SIG-M5 treated with dmso at 0.1 percent for 504 hours (cell line): ENCODE measurements around the gene DUSP8.

Source experiments
- DNase-seq: peaks from one replicate; lab custom pipeline; 2025; ENCODE audit not compliant: unreplicated experiment; lab: John Stamatoyannopoulos, UW

DUSP8 gene

GRCh38 chr11:1566381-1567051 is 5.6 kb downstream of the DUSP8 start:
- no peak for DNase-seq

DNA sequence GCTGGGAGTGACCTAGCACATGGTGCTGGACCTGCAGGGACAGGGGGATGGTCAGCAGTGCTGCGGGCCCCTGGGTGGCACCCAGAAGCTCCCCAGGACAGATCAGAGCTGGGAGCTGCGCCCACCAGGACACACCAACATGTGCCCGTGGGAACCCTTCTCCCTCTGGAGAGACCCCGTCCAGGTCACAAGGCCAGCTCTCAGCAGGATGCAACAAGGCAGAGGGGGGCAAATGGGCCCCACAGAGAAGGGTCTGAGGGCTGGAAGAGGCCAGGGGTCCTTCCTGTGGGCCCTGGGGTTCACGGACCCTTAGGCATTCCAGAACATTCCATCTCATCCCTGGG is 6.2 kb downstream of the DUSP8 start:
- DNase-seq = no peak

DNA sequence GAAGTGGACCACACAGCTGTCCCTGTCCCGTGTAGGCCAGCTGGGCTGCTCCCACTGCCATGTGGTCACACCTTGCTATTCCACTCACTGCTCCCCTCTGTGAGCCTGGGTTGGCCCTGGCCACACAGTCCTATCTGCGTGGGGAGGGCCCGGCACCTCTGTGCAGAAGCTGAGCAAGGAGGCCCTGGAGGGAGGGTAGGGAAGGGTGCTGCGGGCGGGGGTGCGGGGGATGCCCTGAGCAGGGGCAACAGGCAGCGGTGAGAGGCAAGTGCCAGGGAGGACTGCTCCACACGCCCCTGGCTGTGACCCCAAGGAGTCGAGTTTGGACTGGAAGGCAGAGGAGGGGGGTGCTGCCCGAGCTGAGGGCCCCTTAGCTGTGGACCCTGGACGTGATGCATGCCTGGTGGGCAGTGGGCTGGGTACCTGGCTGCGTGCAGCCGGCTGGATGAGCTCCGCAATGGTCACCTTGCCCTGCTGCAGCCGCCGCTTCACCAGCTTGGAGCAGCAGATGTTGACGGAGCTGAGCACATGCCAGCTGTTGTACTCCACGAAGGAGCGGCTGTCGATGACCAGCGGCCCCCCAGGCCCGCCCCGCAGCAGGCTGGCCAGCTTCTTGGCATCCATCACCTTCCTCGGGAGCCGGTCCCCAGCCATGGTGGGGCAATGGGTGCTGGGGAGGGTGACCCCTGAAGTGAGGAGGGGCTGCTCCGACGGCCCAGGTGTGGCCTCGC is 6.7 kb downstream of the DUSP8 start:
- DNase-seq = no peak

- no peak for DNase-seq
Measured at GRCh38 chr11:1564535-1565172, 7.4 kb downstream of the DUSP8 start.

DNA sequence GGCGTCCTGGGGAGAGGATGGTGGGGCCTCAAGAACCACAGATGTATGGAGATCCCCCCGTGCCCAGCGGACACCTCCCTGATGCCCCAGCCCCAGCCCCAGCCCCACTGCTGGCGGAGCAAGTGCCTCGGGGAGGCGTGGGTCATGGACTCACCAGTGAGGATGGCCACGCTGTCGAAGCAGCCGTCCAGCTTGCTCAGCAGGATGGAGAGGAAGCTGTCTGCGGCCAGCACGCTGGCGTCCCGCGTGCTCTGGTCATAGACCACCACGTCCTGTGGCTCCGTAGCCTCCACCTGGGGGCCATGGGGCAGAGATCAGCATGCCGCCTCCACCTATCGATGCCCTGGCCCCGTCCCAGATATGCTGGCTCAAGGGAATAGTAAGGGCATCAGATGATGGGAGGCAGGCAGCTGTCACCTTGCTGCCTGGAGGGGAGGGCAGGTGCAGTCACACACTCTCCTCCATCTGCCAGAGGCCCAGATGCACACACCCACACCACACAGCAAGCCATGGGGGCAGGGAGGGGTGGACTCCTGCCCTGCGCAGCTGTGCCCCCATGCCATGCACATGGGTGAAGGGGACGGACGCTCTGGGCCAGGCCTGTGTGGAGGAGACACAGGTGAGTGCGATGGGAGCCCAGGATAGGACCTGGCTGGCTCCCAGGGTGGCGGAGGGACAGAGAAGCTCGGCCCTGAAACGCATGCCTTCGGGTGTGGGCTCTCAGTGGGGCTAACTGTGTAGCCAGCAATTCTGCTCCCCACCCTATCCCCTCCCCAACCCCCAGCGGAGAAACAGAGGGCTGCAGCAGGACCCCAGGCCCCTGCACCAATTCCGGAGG is 8.2 kb downstream of the DUSP8 start:
- DNase-seq = no peak

DNA sequence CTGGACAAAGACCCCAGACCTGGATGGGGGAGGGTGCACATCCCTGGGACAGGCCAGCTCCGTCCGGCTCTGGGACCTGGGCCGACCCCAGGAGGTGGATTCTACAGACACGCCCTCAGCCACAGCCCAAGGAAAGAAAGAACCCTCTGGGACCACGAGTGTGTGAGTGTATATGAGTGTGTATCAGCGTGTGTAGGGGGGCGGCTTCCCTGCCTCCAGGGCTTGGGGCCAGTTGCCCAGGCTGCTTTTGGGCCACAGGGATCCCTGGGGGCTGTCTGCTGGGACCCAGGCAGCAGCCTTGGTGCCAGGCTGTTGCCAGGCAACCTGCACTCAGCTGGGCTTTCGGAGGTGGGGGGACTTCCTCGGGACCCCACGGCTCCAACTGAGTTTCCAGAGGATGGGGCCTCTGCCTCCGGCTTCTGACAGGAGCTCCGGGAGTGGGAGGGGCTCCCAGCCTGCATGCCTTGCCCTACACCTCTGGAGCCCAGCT is 8.9 kb downstream of the DUSP8 start:
- DNase-seq = no peak

- DNase-seq = no peak
Measured at GRCh38 chr11:1562469-1563148, 9.5 kb downstream of the DUSP8 start.

- no peak for DNase-seq
Measured at GRCh38 chr11:1561955-1562354, 10.1 kb downstream of the DUSP8 start.

DNA sequence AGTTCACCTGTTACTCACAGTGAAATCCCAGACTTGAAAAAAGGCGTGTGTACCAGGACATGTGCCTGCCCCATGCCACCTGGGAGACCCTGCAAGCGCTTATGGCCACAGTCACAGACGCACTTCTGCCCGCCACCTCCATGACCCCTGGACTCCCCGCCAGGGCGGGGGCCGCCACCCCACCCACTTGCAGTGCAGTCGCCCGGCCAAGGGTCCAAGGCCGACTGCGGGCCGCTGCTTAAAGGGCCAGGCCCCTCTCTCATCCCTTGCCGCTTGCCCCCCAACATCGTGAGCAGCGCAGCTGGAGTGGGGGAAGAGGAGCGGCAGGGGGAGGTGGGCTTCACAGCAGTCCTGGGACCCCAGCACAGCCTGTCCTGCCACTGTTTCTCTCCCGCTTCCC is 10.8 kb downstream of the DUSP8 start:
- no peak for DNase-seq

- DNase-seq = no peak
Measured at GRCh38 chr11:1560649-1561251, 11.3 kb downstream of the DUSP8 start.

- DNase-seq = no peak
Measured at GRCh38 chr11:1560002-1560648, 11.9 kb downstream of the DUSP8 start.

- DNase-seq = no peak
Measured at GRCh38 chr11:1559111-1559951, 12.7 kb downstream of the DUSP8 start.

- no peak for DNase-seq
Measured at GRCh38 chr11:1558775-1559110, 13.3 kb downstream of the DUSP8 start.

DNA sequence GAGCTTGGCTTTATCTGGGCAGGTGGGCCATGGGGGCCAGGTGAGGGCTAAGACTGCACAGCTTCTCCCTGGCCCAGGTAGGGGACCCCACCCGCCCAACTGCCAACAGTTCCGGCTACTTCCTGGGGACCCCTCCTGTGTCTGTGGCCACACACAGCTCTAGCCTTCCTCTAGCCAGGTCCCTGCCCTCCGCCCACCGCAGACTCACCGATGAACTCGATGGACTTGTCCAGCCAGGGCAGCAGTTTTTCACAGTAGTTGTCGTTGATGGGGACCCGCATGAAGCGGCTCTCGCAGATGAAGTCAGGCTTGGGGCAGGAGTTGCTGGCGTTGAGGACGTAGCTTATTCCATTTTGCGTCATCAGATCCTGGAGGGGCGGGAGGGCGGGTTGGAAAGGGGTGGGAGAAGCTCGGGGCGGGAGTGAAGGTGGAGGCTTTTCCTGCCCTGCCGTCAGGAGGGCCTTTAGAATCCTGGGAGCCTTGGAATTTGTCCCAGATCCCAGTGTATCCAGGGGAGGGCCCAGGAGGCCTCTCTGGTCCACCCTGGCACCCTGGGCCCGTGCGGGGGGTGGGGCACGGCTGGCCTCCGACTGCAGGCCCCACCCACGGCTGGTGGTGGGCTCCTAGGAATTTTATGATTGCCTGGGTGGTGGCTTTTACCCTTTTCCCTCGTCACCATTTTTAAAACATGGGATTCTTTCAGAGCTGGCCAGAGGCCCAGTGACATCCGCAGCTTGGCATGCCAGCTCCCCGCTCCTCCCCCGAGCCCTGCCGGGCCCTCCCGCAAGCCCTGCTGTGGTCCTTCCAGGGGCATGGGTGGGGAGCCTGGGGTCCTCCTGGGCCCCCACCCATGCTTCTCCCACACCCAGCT is 13.9 kb downstream of the DUSP8 start:
- no peak for DNase-seq

DNA sequence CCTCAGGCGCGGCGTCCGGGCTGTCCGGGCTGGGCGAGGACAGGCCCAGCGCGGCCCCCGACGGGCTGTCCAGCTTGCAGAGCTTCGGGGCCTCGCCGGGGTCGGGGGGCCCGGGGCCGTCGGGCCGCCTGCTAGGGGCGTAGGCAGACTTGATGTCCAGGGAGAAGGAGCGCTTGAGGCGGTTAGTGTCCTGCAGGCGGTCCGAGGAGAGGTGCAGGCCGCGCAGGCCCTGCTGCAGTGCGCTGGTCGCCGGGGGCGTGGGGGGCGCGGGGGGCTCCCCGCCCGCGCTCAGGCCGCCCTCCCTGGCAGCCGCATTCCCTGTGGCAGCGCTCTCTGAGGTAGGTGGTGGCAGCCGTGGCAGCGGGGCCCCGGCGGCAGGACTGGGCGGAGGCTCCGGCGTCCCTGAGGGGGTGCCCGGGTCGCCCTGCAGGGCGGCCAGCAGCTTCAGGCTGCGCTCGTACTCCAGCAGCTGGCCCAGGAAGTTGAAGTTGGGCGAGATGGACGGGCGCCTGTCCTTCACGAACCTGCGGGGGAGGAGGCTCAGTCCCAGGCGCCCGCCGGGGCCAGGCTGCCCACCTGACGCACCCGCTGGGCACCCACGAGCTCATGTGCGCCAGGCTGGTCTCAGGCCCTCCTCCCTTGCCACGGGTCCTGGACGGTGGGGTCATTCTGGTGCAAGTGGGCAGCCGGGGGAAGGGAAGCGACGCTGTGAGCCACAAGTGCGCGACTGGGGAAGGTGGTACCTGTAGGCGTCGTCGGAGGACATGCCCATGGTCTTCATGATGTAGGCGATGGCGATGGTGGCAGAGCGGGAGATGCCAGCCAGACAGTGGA is 14.8 kb downstream of the DUSP8 start:
- DNase-seq = no peak

DNA sequence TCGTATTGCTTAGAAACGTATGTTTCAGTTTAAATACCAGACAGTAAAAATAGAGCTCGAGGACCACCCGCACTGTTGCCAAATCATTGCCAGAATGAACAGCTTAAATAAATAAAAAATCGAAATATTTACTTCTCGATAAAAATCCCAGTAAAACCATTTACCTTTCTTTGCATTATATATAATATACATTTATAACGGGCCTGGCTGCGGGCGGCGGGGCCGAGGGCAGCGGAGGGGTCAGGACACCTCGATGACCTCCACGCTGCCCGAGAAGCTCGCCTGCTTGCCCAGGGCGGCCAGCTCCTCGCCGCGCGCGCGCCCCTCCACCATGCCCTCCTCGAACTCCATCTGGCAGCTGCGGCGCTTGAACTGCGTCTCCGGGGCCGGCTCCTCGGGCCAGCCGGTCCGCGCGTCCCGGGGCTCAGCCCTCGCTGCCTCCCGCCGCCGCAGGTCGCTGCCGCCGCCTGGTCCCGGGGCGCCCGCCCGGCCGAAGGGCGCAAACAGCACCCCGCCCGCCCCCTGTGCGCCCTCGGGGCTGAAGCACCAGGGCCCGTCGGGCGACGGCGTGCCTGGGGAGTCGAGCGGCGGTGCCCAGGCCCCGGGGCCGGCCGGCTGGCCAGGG is 15.7 kb downstream of the DUSP8 start:
- DNase-seq = no peak

- DNase-seq = no peak
Measured at GRCh38 chr11:1555713-1556153, 16.3 kb downstream of the DUSP8 start.
